ENCODE data around the gene GFOD2.

The GFOD2 gene

DNA sequence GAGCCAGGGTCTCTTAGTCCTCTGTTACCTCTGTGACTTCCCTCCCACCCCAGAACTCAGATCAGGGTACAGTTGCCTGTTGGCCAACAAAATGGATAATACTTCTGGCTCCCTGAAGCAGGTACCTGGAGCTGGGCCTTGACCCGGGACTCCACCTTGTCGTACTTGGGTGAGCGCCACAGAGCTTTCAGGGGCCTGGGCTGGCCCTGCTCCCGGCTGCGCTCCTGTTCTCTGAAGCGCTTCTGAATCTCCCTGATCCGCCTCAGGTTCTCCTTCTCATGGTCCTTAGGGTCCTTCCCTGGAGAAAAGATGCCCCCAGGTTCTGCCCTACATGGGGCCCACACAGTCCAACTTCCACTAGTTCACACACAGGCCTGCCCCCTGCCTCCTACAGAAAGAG, 54.2 kb downstream of the GFOD2 start:
- no peak for TF ChIP-seq GLIS3 (CRISPR knock-in tag; IDR thresholded peaks at IDR 0.05)
- ATAC-seq: no peak

DNA sequence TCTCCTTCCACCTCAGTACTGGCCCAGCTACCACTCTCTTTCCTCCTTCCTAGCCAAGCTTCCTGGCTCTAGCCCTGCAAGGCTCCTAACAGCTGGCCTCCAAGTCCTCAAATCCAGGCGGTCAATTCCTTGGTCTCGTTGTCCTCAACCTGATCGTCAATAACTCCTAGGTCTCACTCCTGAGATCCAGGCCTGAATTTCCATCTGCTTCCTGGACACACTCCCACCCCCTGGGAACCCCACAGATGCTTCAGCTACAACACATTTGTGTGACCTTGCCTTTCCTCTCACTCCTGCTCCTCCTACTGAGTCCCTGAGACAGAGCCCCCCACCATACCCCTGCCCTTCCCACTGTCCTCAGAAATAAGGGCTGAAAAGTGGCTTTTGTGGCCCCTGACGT, 54.9 kb downstream of the GFOD2 start:
- ATAC-seq: no peak
- TF ChIP-seq, protein P1, sequence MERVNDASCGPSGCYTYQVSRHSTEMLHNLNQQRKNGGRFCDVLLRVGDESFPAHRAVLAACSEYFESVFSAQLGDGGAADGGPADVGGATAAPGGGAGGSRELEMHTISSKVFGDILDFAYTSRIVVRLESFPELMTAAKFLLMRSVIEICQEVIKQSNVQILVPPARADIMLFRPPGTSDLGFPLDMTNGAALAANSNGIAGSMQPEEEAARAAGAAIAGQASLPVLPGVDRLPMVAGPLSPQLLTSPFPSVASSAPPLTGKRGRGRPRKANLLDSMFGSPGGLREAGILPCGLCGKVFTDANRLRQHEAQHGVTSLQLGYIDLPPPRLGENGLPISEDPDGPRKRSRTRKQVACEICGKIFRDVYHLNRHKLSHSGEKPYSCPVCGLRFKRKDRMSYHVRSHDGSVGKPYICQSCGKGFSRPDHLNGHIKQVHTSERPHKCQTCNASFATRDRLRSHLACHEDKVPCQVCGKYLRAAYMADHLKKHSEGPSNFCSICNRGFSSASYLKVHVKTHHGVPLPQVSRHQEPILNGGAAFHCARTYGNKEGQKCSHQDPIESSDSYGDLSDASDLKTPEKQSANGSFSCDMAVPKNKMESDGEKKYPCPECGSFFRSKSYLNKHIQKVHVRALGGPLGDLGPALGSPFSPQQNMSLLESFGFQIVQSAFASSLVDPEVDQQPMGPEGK (CRISPR knock-in tag; IDR thresholded peaks at IDR 0.05; ENCODE audit: borderline replicate concordance): no peak
- TF ChIP-seq ZFP3 (CRISPR knock-in tag; IDR thresholded peaks at IDR 0.05) (no peak), SNAI2 (CRISPR knock-in tag; IDR thresholded peaks at IDR 0.05) (no peak), ARNTL (CRISPR knock-in tag; IDR thresholded peaks at IDR 0.05; ENCODE audit: borderline replicate concordance, low read depth) (no peak), ZFP30 (CRISPR knock-in tag; IDR thresholded peaks at IDR 0.05) (no peak), ZC3H10 (CRISPR knock-in tag; IDR thresholded peaks at IDR 0.05) (no peak), TCF4 (CRISPR knock-in tag; IDR thresholded peaks at IDR 0.05; ENCODE audit: borderline replicate concordance) (no peak), RARB (CRISPR knock-in tag; IDR thresholded peaks at IDR 0.05) (no peak), ESRRG (CRISPR knock-in tag; IDR thresholded peaks at IDR 0.05) (no peak), PPARA (CRISPR knock-in tag; IDR thresholded peaks at IDR 0.05; ENCODE audit: borderline replicate concordance) (no peak), CSDC2 (CRISPR knock-in tag; IDR thresholded peaks at IDR 0.05) (no peak), ZNF8 (CRISPR knock-in tag; IDR thresholded peaks at IDR 0.05) (no peak), OSR1 (CRISPR knock-in tag; IDR thresholded peaks at IDR 0.05) (no peak), BACH2 (CRISPR knock-in tag; IDR thresholded peaks at IDR 0.05; ENCODE audit: borderline replicate concordance) (no peak), TSHZ2 (CRISPR knock-in tag; IDR thresholded peaks at IDR 0.05) (no peak), ISL1 (CRISPR knock-in tag; IDR thresholded peaks at IDR 0.05) (no peak), ZNF70 (CRISPR knock-in tag; IDR thresholded peaks at IDR 0.05) (no peak), TOX (CRISPR knock-in tag; IDR thresholded peaks at IDR 0.05; ENCODE audit: borderline replicate concordance) (no peak)
- TF ChIP-seq, protein P2, sequence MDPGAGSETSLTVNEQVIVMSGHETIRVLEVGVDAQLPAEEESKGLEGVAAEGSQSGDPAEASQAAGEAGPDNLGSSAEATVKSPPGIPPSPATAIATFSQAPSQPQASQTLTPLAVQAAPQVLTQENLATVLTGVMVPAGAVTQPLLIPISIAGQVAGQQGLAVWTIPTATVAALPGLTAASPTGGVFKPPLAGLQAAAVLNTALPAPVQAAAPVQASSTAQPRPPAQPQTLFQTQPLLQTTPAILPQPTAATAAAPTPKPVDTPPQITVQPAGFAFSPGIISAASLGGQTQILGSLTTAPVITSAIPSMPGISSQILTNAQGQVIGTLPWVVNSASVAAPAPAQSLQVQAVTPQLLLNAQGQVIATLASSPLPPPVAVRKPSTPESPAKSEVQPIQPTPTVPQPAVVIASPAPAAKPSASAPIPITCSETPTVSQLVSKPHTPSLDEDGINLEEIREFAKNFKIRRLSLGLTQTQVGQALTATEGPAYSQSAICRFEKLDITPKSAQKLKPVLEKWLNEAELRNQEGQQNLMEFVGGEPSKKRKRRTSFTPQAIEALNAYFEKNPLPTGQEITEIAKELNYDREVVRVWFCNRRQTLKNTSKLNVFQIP (CRISPR knock-in tag; IDR thresholded peaks at IDR 0.05; ENCODE audit: borderline replicate concordance, low read depth): no peak

DNA sequence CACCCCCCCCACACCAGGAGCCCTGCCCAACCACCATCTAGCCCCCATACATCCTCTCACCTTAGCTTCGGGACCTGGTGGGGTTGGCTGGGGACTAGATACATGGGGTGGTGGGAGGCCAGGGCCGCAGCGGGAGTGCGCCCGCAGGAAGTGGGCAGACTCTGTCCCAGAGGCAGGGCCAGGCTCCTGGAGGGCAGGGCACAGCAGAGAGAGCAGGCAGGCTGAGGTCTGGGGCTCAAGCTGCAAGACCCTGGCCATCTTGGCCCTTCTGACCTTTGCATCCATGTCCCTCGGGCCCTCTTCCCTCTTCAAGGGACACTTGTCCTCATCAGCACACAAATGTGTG, 55.3 kb downstream of the GFOD2 start:
- TF ChIP-seq BACH2 (CRISPR knock-in tag; IDR thresholded peaks at IDR 0.05; ENCODE audit: borderline replicate concordance) (no peak), ZNF8 (CRISPR knock-in tag; IDR thresholded peaks at IDR 0.05) (no peak), ZNF565 (CRISPR knock-in tag; conservative IDR thresholded peaks at IDR 0.05; ENCODE audit: low read depth) (no peak), ISL1 (CRISPR knock-in tag; IDR thresholded peaks at IDR 0.05) (no peak), TOX (CRISPR knock-in tag; IDR thresholded peaks at IDR 0.05; ENCODE audit: borderline replicate concordance) (no peak), SNAI2 (CRISPR knock-in tag; IDR thresholded peaks at IDR 0.05) (no peak), ZFP3 (CRISPR knock-in tag; IDR thresholded peaks at IDR 0.05) (no peak)
- no peak for ATAC-seq

DNA sequence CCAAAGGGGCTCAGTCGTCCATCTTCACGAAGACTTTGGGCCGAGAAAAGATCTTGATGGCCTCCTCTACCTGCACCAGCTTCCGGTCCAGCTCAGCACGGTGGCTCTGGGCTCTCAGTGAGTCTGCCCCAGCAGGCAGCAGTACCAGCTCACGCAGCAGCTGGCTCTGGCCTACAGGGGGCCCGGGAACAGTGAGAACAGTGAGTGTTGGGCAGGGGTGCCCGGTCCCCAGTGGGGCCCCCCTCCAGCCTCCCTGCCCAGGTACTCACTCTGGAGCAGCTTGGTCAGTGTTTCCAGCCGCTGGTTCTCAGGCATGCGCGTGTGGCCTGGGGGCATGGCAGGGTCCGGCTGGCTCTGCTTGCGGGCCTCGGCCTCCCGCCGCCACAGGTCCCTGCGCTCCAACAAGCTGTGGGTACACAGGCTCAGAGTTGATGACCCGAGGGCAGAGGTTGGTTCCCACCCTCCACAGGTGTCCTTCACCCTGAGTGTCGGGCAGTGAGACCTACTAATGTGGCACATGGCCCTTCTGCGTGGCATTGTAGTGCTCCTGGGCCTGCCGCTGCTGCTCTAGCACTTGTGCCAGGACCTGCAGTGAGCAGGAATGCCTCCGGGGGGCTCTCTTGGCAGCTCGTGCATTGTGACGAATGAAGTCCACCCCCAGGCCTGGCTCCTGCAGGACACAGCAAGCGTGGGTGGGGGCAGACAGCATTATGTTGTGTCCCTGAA, 55.8 kb downstream of the GFOD2 start:
- no peak for TF ChIP-seq ARNTL (CRISPR knock-in tag; IDR thresholded peaks at IDR 0.05; ENCODE audit: borderline replicate concordance, low read depth)
- TF ChIP-seq ZNF8 (CRISPR knock-in tag; IDR thresholded peaks at IDR 0.05): no peak
- no peak for TF ChIP-seq TOX (CRISPR knock-in tag; IDR thresholded peaks at IDR 0.05; ENCODE audit: borderline replicate concordance)
- no peak for TF ChIP-seq SNAI2 (CRISPR knock-in tag; IDR thresholded peaks at IDR 0.05)
- no peak for TF ChIP-seq OSR1 (CRISPR knock-in tag; IDR thresholded peaks at IDR 0.05)
- no peak for TF ChIP-seq RARB (CRISPR knock-in tag; IDR thresholded peaks at IDR 0.05)
- no peak for TF ChIP-seq CSDC2 (CRISPR knock-in tag; IDR thresholded peaks at IDR 0.05)
- TF ChIP-seq ZNF565 (CRISPR knock-in tag; conservative IDR thresholded peaks at IDR 0.05; ENCODE audit: low read depth): no peak
- no peak for ATAC-seq

All from SK-N-SH treated with all-trans-retinoic acid at 6 μM for 48 hours (cell line).